ENCODE measurements around the gene SERPINA10.
"Not testable (repeated sequence)": the region's sequence is repeated elsewhere in the genome, so short reads cannot be mapped to it uniquely, and the experiment has no call there.

The SERPINA10 gene

GRCh38 chr14:94284221-94284620 lies 8.8 kb downstream of the SERPINA10 start:
- no peak for DNase-seq (ENCODE audit: low spot score)

- no peak for DNase-seq (ENCODE audit: low spot score)
These were observed 9.9 kb downstream of the SERPINA10 start for GRCh38 chr14:94282991-94283723.

- DNase-seq (ENCODE audit: low spot score), result no peak
These were observed 14.3 kb downstream of the SERPINA10 start for GRCh38 chr14:94278731-94279130.

- DNase-seq (ENCODE audit: low spot score), result not testable (repeated sequence)
These were observed 16.0 kb downstream of the SERPINA10 start for GRCh38 chr14:94276898-94277561.

- DNase-seq (ENCODE audit: low spot score), result no peak
These were observed 23.9 kb downstream of the SERPINA10 start for GRCh38 chr14:94269156-94269555.

GRCh38 chr14:94268582-94268981 lies 24.5 kb downstream of the SERPINA10 start:
- not testable (repeated sequence) for DNase-seq (ENCODE audit: low spot score)

- no peak for DNase-seq (ENCODE audit: low spot score)
These were observed 25.7 kb downstream of the SERPINA10 start for GRCh38 chr14:94267352-94267751.

GRCh38 chr14:94264195-94264594 lies 28.9 kb downstream of the SERPINA10 start:
- DNase-seq (ENCODE audit: low spot score), result not testable (repeated sequence)

GRCh38 chr14:94244182-94244581 lies 48.9 kb downstream of the SERPINA10 start:
- DNase-seq (ENCODE audit: low spot score), result no peak

- DNase-seq (ENCODE audit: low spot score), result no peak
These were observed 53.7 kb downstream of the SERPINA10 start for GRCh38 chr14:94239406-94239805.

- no peak for DNase-seq (ENCODE audit: low spot score)
These were observed 55.1 kb downstream of the SERPINA10 start for GRCh38 chr14:94237983-94238382.

GRCh38 chr14:94237046-94237445 lies 56.0 kb downstream of the SERPINA10 start:
- no peak for DNase-seq (ENCODE audit: low spot score)

Data from germinal center (tissue), 1 donor.